ENCODE results near the gene TNFAIP1.

TNFAIP1 gene

DNA sequence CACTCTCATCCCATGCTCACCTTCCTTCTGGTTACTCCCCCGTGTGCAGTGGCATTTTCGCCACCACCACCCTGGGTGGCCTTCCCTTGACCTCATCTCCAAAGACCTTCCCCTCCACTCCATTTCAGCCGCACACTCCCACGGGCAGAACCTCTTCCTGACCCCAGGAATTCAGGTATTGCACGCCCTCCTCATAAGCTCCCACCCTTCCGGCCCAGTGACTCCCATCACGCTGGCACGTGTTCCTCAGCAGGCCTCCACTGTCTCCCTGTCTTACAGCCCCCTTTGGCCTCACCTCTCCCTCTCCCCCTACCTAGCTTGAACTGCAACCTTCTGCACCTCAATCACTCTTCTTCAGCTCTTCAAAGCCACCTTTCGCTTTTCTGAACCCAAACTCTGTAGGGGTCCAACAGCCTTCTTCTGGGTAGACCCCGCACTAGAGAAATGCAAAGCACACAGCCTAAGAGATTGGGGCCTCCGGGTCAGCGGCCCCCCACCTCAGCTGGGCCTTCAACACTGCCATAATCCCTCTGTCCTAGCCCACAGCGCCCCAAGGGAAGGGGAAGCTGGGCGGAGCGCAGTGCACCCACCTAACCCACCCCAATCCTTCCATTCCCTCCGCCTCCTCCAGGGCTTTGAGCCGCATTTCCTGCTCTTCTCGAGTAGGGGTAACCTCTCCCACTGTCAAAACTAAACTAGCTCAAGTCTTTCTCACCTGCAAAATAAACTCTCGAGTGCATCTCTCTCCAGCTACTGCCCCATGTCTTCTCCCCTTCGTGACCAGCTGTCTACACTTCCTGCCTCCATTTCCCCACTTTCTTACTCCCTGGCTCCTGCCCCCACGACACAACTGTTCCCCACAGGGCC is 18.2 kb upstream of the TNFAIP1 start:
- TF ChIP-seq JUND (IDR thresholded peaks at IDR 0.05; ENCODE audit: low read depth) = no peak
- DNase-seq (ENCODE audit: low read depth in 1 of 2, low spot score in 1 of 2) = no peak
- in situ Hi-C loops (cut with HindIII; ENCODE audit: low pct_unique_long_range_greater_than_20kb, low sequenced_read_pairs) = no loop called here

DNA sequence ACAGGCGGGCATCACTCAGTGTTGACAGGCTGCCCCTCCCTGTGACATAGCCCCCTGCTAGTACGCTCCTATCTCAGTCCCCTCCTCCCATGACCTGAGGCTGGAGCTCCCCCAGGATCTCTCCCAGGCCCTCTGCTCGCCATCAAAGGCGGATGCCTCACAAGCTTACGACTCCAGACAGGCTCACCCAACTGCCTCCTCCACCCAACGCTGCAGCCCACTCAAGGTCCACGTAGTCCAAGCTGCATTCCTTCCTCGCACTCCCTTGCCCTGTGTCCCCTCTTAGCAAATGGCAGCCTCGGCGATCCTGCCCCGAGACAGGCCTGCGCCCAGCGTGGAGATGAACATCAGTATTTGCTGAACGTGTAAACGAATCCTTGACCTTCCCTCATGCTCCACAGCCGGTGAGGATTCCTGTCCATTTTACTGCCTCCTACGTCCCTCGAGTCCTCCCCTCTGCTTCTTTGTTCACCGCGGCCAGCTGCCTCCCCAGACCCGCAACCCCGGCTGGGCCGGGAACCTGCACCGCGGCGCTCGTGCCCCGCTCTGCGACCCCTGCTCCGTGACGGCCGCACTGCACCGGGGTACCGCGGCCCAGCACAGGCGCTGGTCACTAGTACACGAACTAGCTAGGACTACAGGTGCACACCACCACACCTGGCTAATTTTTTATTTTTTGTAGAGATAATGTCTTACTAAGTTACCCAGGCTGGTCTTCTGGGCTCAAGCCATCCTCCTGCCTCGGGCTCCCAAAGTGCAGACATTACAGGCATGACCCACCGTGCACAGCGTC is 17.4 kb upstream of the TNFAIP1 start:
- TF ChIP-seq JUND (IDR thresholded peaks at IDR 0.05; ENCODE audit: low read depth) = no peak
- DNase-seq (ENCODE audit: low read depth in 1 of 2, low spot score in 1 of 2) = peak in 1 of 2 experiments; percentile 18
- in situ Hi-C loops (cut with HindIII; ENCODE audit: low pct_unique_long_range_greater_than_20kb, low sequenced_read_pairs) = no loop called here

DNA sequence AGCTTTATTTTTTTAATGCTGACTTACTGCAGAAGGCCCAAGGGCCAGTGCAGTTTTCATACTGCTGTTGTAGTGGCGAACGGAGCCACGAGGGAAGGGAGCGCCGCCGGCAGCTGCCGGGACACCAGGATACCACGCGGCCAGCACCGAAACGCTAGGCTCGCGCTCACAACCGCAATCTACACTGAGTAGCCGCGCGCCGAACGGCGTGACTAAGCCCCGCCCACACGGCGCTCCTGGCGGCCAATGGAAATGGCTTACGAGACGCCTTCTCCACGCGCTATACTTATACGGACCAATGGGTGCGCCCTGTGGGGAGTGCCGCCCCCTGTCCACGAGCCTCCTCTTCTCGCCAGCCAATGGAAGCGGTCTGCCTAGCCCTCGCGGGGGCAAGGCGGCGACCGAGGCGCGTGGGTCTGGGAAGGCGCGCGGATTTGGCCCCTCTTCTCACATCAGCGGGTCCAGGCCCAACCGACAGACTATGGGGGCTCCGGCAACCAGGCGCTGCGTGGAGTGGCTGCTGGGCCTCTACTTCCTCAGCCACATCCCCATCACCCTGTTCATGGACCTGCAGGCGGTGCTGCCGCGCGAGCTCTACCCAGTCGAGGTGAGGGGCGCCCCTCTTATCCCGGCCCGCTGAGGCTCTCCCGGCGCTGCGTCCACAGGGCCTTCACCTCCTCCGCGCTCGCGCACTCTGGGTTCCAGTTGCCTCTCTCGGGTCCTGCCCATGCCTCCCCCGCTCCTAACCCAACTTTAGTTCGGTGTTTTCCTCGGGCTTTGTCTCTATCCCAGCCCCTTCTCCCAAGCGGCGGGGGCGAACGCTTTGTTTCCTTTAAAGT is 16.6 kb upstream of the TNFAIP1 start, which contains the start of gene TMEM97:
Gene TMEM97, plus strand, starts transcription at position 442 of the 839 bp plus-strand sequence. Its CDS starts 40 bp downstream, at position 482.
- no peak for TF ChIP-seq JUND (IDR thresholded peaks at IDR 0.05; ENCODE audit: low read depth)
- in situ Hi-C loops (cut with HindIII; ENCODE audit: low pct_unique_long_range_greater_than_20kb, low sequenced_read_pairs) = no loop called here
- peak; percentile 99 for DNase-seq (ENCODE audit: low read depth in 1 of 2, low spot score in 1 of 2)

DNA sequence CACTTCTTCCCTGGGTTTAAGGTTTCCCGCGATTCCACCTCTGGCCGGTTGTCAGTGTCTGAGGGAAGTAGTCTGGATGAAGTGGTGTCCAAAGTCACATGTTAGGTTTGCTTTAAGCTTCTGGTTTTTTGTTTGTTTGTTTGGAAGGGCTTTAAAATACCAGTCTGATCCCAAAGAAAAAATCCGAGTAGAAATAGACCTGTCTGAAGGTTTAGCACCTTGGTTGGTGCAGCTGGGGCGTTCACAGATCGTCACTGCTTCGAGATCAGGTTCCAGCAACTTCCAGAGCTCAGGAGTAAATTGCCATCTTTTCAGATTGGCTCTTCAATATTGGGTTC is 16.0 kb upstream of the TNFAIP1 start:
- TF ChIP-seq JUND (IDR thresholded peaks at IDR 0.05; ENCODE audit: low read depth) = no peak
- DNase-seq (ENCODE audit: low read depth in 1 of 2, low spot score in 1 of 2) = no peak

DNA sequence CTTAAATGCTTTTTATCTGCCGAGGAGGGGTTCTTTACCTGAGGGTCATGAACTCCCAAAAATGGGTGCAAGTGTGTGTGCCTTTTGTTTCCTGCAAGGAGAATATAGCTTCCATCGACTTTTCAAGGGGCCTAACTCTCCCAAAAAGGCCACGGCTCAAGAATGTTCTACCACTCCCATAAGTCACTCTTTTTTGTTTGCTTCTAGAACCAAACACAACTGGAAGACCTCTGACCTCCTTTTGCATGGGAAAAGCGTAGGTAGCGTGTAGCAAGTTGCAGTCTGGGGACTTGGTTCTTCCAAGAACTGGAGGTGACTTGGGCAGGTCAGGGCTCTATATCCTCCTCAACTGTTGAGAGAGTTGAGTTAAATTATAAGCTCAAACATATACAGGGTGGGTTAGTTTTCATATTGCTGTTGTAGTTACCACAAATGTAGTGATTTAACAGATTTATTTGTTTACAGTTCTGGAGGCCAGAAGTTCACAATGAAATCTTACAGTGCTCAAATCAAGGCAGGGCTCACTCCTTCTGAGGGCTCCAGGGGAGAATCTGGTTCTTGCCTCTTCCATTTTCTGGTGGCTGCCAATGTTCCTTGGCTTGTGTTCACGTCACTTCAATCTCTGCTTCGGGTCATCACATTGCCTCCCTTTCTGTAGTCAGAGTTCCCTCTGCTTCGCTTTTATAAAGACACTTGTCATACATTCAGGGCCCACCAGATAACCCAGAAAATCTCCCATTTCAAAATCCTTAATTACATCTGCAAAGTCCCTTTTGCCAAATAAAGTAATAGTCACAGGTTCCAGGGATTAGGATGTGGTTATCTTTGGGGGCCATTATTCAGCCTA is 15.1 kb upstream of the TNFAIP1 start:
- TF ChIP-seq JUND (IDR thresholded peaks at IDR 0.05; ENCODE audit: low read depth) = no peak
- in situ Hi-C loops (cut with HindIII; ENCODE audit: low pct_unique_long_range_greater_than_20kb, low sequenced_read_pairs) = no loop called here
- no peak for DNase-seq (ENCODE audit: low read depth in 1 of 2, low spot score in 1 of 2)

More for the DNA sequence above, 16.0 kb upstream of the TNFAIP1 start:
- in situ Hi-C loops (cut with HindIII; ENCODE audit: low pct_unique_long_range_greater_than_20kb, low sequenced_read_pairs) = no loop called here

DNA sequence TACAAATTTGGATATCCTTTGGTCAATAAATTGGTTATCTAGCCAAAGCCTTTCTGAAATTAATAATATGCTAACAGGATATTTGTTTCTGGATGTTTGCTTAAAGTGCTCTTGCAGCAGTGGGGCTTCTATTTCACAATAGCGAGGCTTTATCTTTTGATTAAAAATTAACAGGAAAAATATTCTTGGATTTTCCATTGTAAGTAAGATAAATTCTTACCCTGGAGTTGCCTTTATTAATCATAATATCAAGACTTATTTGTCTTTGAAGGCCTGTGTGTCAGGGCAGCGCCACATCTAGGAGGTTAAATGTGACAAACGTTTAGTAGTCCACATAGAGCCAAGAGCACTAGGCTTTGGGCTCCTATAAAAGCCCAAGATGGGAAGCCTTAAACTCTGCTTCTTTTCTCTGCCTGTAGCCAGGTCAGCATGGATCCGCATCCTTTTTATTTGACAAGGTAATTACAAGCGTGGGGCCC is 11.3 kb upstream of the TNFAIP1 start:
- no peak for DNase-seq (ENCODE audit: low read depth in 1 of 2, low spot score in 1 of 2)
- in situ Hi-C loops (cut with HindIII; ENCODE audit: low pct_unique_long_range_greater_than_20kb, low sequenced_read_pairs) = no loop called here
- TF ChIP-seq JUND (IDR thresholded peaks at IDR 0.05; ENCODE audit: low read depth) = no peak

DNA sequence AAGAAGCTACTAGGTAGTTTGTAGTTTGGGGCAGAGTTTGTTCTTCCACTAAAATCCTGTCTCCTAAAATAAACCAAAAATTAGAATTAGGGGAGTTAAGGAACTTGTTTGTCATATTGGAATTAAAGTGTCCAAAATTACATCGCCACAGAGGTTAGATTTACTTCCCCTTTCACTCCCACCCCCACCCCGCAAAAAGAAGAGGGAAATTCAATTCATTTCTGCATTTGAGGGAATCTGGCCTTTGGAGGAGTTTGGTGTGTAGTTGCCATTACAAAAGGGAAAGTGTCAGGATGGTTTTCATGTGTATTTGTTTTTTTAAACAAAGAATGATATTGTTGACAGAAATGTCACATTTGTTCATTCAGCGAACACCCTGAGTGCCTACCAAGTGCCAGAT is 10.8 kb upstream of the TNFAIP1 start:
- in situ Hi-C loops (cut with HindIII; ENCODE audit: low pct_unique_long_range_greater_than_20kb, low sequenced_read_pairs) = no loop called here
- no peak for TF ChIP-seq JUND (IDR thresholded peaks at IDR 0.05; ENCODE audit: low read depth)
- DNase-seq (ENCODE audit: low read depth in 1 of 2, low spot score in 1 of 2) = no peak

DNA sequence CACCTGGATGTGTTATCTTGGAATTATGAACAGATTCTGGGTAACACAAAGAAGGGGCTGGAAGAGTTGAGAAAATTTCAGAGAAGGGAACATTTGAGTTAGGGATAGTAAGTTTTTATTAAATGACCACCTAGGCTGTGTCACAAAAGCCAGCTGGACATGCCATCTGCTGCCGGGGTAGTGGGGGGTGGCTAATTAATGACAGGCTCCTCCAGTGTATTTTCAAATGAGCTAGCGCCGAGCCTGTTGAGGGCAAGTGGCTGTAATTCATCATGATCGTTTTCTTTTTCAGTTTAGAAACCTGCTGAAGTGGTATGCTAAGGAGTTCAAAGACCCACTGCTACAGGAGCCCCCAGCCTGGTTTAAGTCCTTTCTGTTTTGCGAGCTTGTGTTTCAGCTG is 10.3 kb upstream of the TNFAIP1 start:
- in situ Hi-C loops (cut with HindIII; ENCODE audit: low pct_unique_long_range_greater_than_20kb, low sequenced_read_pairs) = no loop called here
- no peak for TF ChIP-seq JUND (IDR thresholded peaks at IDR 0.05; ENCODE audit: low read depth)
- no peak for DNase-seq (ENCODE audit: low read depth in 1 of 2, low spot score in 1 of 2)

DNA sequence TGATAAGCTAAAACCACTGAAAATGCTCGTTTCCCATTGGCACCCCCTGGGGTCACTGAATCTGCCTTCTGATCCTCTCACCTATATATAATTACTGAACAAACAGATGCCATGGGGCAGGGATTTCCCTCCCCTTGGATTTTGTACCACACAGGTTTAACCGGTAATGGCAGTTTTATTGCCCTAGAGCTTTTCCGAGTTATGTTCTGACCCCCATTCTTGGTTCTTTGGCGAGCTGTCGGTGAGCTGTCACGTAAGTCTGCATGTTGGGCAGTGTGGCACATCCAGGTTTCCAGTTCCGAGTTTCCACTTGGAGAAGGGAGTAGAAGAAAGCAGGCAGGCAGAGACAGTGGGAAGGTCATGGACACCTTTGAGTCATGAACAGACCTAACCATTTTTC is 9.4 kb upstream of the TNFAIP1 start:
- peak; percentile 63; the same call in 1 of the 2 replicates for TF ChIP-seq JUND (IDR thresholded peaks at IDR 0.05; ENCODE audit: low read depth)
- in situ Hi-C loops (cut with HindIII; ENCODE audit: low pct_unique_long_range_greater_than_20kb, low sequenced_read_pairs) = no loop called here
- peak; percentile 66 to 98 for DNase-seq (ENCODE audit: low read depth in 1 of 2, low spot score in 1 of 2)

DNA sequence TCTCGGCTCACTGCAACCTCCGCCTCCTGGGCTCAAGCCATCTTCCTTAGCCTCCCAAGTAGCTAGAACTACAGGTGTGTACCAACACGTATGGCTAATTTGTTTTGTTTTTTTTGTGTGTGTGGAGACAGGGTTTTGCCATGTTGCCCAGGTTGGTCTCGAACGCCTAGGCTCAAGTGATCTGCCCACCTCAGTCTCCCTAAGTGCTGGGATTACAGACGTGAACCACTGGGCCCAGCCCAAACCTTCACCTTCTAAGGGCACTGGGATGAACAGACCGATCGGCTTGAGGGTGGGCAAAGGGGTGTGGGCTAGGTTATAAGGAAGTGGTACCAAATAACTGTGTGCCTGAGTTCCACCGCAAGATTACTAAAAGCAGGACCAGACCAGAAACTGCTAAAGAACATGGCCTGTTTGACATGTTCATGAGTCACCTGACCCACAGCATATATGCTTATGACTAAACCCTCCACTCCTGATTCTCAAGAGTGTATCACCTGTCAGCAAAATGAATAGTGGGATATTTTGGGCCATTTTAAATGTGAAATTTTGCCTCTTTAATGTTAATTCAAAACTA is 8.4 kb upstream of the TNFAIP1 start:
- DNase-seq (ENCODE audit: low read depth in 1 of 2, low spot score in 1 of 2) = no peak
- in situ Hi-C loops (cut with HindIII; ENCODE audit: low pct_unique_long_range_greater_than_20kb, low sequenced_read_pairs) = no loop called here
- no peak for TF ChIP-seq JUND (IDR thresholded peaks at IDR 0.05; ENCODE audit: low read depth)

DNA sequence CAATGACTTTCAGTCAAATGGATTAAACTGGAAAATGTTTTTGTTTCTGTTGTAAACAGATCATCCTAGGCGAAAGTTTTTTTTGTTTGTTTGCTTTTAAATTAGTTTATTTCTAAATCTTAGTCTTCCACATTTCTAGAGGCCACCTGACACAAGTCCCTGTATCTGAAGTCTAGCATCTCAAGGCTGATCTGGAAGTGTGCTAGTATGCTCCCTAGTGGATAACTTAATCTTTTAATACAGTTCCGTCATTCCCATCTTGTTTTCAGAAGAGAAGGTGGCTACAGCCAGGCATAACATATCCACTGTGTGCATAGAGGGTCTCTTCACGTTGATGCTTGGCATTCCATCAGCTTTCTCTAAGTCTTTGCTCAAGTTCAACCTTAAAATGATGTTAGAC is 7.9 kb upstream of the TNFAIP1 start:
- peak; percentile 36 to 52 for DNase-seq (ENCODE audit: low read depth in 1 of 2, low spot score in 1 of 2)
- in situ Hi-C loops (cut with HindIII; ENCODE audit: low pct_unique_long_range_greater_than_20kb, low sequenced_read_pairs) = no loop called here
- TF ChIP-seq JUND (IDR thresholded peaks at IDR 0.05; ENCODE audit: low read depth) = no peak

Measured in T47D (cell line).